Stimulated activated CD4-positive, alpha-beta T cell treated with anti-CD3 and anti-CD28 coated beads, TNF-alpha, amount 100 ng/mL, for 24 hours (primary cell): ENCODE data around the gene TNK2.

Experiments
- DNase-seq, 3 experiments: peaks; one replicate each; pipeline ENCODE4 v3.0.0-alpha.2; 2020; ENCODE audit warnings: low read depth in 3 of 3

Gene TNK2

DNA sequence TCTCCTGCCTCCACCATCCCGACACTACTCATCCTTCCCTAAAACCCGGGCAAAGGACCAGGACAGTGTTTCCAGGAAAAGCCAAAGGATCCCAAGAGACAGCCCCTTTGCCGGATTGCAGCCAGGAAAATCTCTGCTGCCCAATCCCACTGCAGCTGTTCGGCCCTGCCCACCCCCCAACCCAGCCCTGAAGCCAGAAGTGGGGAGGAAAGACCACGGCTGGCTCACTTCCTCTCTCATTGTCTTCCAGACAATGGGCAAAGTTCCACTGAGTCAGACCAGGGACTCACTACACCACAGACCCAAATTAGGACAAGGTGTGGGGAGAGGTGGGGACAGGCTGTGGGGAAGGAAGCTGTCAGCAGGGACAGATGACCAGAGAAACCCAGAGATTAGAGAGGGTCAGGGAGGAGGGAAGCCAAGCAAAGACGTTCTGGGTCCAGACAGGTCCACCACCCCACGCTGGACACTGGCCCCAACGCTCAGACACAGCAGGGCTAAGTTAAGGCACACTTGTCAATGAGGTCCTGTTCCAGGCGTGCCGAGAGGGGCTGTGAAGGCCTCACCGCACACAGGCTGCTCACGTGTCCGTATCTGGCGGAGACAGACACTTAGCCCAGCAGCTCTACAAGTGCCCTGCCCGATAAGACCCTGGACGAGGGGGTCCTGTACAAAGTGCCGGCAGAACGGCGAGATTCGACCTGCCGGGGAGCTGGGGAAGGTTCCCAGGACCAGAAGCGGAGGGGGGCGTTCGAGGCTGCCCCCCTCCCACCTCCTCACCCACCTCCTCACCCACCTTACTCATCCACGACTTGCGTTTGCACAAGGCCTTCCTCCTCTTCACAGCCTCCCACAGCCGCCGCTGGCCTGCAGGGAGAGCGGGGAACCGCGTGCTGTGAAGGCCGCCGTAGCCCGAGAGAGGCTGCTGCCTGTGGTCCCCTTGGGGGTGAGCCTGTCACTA is 21.9 kb downstream of the TNK2 start:
- no peak for DNase-seq

DNA sequence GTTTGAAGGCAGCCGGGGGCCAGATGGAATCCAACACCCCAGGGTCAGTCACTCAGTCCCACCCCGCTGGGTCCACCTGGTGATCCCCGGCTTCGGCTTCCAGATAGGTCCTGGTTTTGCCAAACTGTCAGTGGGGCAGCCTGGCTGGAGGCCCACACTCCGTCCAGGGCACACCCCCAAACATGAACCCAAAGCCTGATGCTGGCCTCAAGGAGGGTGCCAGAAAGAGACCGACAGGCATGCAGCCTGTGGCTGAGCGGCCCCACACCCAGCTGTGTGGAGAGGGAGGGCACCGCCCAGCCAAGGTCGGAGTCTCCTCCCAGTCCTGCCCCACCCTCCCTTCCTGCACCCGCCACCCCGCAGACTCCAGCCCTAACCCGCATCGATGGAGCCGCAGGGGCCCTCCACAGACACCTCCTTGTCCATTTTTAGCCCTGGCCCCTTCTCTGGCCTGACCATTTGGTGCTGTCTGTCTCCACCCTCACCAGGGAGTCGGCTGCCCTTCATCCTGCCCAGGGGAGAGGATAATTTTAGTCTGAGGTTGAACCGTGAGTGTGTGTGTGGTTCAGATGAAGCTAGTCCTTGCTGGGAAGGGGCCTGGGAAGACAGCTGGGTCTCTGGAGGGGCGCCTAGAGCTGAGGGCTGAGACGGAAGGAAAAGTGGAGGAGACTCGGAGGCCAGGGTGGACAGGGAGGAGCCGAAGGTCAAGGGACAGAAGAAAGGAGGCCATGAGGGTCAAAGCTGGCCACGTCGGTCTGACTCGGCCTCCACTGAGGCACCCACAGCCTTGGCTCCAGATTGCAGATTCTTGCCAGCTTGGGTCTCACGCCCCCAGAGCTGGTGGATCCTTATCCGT is 23.1 kb downstream of the TNK2 start:
- no peak for DNase-seq

DNA sequence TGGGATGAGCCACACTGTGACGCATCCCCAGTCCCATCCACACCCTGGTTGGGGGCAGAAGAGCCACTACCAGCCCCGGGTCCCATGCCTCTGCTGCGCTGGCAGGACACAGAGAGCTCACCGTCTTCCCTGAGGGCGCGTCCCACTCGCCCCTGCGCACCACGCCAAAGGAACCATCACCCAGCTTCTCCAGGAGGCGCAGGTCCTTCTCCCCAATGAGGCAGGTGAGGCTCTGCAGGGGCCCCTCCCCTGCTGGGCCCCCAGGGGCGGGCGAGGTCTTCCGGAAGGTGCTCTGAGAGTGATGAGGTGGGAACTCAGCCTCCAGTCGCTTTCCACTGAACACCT is 23.7 kb downstream of the TNK2 start:
- no peak for DNase-seq

DNA sequence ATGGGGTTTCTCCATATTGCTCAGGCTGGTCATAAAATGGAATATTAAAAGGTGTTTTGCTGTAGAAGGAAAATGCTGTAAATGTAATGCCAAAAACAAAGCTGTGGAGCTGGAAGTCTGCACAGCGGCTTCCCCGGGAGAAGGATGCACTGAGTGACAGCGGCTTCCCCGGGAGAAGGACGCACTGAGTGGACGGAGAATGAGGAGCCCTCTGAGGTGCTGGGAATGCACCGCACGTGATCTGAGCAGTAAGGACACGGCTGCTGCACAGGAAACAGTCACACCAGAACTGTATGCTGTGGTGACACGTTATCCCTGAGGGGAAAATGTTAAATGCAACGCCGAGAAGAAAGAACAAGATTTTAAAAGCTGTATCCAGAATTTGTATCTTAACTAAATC is 24.6 kb downstream of the TNK2 start:
- DNase-seq: no peak

DNA sequence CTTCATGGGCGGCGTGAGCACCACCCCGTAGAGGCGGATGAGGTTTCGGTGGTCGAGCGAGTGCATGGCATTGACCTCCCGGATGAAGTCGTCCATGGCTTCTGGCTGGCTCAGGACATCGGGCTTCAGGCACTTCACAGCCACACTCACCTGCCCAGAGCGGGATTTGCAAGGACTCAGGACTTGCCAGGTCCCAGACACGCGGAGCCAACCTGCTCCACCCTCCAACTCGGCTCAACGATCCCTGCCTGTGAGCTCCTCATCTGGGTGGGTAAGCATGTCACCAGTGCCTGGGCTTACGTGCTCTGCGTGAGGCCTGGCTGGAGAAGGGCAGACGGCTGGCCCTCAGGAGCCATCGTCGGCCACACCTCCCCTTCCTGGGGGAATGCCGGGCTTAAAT is 25.2 kb downstream of the TNK2 start:
- no peak for DNase-seq

DNA sequence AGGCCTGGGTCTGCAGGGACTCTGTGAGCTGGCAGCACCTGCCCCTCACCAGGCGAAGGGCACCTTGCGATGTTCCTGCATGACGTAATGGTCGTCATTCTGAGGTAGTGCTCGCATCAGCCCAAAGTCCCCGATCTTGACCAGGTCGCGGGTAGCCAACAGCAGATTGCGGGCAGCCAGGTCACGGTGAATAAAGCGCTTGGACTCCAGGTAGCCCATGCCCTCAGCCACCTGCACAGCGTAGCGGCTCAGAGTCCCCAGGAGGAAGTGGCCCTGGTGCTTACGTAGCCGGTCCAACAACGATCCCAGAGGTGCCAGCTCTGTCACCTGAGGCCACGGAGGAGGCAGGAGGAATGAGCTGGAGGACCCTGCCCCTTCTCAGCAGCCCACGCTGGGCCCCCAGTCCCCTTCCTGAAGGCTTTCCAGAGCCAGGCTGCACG is 26.3 kb downstream of the TNK2 start:
- no peak for DNase-seq

DNA sequence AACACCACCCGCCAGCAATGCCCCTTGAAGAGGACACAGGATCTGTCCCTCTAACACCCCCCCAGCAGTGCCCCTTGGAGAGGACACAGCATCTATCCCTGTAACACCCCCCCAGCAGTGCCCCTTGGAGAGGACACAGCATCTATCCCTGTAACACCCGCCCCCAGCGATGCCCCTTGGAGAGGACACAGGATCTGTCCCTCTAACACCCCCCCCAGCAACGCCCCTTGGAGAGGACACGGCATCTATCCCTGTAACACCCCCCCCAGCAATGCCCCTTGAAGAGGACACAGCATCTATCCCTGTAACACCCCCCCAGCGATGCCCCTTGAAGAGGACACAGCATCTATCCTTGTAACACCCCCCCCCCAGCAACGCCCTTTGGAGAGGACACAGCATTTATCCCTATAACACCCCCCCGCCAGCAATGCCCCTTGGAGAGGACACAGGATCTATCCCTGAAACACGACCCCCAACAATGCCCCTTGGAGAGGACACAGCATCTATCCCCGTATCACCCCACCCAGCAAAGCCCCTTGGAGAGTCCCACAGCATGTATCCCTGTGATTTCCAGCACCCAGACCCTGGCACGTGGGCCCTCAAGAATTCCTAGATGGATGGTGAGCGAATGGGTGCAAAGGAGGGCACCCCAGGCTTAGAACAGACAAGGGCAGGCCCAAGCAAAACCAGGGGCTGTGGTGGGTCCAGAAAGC is 26.9 kb downstream of the TNK2 start:
- DNase-seq: no peak

DNA sequence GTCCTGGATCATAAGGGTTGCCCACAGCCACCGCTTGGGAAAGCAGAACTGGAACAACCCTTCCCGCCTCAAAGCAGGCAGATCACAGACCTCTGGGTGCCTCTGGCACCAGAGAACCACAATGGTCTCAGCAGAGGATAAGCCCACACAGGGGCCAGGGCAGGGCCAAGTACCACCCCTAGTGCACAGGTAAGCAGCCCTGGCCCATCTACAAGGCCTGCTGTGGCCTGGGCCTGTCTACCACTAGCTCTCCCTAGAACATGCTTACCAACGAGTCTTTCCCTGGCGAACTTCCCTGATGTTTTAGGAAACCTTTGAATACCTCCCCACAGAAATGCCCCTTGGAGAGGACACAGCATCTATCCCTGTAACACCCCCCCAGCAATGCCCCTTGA is 28.3 kb downstream of the TNK2 start:
- no peak for DNase-seq

DNA sequence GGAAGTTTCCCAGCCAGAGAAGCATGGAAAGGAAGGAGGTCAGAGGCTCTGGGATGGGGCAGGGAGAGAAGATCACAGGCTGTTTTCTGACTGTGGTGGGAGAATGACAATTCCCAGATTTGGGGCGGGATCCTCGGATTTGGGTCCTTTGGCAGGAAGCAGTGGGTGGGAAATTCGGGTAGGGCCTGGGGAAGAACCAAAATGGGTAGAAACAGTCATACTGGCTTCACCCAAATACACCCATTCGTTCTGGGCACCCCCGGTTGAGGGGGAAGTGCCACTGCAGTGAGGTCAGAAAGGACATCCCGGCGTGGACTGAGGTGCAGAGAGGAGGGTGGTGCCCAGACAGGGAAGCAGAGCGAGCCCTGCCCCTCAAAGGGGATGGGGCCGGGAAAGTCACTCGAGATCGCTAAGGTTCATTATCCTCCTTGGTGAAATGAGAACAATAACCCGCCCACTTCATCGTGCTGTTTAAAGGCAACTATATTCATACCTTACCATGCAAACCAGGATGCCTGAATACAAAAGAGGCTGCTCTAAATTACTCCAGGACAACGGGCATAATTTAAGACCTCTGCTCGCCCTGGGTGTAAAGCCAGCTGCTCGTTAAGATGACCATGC is 28.8 kb downstream of the TNK2 start:
- DNase-seq: no peak

DNA sequence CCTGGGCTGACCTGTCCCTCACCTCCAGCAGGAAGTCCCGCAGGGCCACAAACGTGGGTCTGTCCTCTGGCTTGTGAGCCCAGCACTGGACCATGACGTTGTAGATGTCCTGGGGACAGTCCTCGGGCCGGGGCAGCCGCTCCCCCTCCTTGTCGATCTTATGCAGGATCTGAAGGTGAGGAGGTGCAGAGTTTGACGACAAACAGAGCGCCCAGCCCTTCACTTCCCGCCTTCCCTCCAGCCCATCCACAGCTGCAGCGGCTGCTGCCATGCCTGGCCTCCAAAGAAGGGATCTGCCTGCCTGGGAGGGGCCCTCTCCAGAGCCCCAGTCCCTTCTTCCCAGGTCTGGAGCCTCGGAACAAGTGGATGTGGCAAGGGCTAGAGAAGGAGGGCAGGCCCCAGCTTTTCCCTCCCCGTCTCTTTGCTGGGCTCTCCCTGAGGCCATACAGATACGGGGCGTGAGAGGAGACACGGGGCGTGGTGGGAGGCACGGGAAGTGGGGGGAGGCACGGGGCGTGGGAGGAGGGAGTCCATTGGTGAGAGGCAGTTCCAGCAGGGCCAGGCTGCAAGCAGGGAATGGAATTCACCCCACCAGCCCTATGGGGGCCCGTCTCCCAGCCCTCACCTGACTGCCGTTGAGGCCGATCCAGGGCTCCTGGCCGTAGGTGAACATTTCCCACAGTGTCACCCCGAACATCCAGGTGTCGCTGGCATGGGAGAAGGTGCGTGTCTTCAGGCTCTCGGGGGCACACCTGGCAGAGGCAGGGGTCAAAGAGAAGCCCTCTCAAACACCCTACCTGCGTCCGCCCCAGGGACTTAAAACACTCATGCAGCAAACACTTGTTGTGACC is 29.7 kb downstream of the TNK2 start:
- DNase-seq: no peak

DNA sequence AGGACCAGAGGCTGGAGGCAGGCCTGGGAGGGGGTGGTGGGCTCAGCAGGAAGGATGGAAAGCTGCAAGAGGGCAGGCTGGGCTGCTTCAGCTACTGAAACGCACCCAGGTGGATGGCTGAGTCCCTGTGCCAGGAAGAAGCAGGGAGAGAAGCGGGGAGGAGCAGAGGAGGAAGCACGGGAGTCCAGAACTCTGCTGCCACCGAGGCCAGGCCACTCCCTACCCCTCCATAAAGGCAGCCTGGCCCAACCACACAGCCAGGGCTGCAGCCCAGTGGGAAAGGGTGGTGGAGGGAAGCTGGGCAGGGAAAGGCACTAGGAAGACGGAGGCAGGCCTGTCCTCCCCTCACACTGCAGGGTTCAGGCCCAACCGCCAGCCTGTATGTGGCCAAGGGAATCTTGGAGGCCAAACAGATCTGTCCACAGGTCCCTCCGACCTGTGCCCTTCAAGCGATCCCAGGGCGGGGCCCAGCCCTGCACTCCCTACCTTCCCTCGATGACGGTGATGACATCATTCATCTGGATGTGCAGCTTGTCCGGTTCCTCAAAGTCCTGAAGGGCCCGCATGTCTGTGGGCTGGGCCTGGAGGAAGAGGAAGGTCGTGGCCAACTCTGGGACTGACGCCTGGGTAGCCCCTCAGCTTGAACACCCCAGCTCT is 30.5 kb downstream of the TNK2 start:
- no peak for DNase-seq

DNA sequence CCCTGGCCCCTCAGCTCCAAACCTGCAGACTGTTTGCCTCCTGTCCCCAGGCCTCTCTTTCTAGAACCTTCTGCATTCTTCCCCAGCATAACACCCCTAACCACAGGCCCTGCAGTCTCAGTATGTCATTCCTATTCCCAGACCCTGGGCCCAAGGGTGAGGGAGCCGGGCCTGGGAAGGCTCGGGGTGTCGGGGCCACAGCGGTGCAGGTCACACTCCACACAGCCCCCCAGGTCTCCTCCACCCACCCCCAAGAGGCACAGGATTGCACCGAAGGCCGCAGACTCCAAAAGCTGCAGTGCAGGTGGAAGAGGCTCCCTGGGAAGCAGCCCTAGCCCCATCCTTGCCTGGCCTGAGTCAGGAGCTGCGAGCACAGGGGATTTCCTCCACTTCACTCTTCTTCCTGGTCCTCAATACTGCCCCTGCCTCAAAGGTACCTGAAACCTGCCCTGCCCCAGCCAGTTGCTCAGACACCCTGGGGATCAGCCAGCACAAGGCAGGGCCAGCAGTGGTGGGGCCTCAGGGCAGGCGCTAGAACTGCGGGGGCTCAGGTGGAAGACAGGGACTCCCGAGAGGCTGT is 31.1 kb downstream of the TNK2 start:
- DNase-seq: no peak

DNA sequence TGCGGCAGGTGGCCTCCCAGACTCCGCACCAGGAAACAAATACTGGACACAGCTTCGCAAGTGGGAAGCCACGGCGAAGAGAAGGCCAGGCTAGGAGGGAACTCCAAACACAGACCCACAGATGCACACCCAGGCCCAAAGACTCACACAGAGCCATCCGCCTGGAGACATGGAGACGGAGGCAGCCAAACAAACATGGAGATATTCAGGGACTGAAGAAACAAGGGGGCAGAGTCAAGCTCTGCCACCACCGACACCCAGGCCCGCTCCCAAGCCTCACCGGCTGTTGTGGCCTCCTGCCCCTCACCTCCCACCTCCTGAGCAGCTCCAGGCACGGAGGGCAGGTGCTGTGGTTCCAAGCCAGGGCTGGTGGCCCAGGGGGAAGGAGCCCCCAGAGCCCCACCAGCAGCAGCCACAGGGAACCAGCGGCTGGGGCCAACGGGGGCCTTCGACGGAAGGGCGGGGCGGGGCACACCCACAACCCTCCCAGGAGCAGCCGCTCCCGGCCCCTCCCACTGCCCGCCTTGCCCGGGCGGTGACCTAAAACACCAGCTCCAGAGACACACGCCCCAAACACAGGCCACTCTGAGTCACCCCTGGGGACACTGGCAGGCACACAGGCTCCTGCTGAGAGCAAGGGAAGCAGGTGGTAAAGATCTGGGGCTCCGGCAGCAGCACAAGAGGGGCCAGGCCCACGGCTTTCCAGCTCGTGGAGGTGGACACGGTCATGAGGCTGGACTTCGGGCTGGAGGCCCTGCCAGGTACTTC is 31.9 kb downstream of the TNK2 start:
- no peak for DNase-seq

DNA sequence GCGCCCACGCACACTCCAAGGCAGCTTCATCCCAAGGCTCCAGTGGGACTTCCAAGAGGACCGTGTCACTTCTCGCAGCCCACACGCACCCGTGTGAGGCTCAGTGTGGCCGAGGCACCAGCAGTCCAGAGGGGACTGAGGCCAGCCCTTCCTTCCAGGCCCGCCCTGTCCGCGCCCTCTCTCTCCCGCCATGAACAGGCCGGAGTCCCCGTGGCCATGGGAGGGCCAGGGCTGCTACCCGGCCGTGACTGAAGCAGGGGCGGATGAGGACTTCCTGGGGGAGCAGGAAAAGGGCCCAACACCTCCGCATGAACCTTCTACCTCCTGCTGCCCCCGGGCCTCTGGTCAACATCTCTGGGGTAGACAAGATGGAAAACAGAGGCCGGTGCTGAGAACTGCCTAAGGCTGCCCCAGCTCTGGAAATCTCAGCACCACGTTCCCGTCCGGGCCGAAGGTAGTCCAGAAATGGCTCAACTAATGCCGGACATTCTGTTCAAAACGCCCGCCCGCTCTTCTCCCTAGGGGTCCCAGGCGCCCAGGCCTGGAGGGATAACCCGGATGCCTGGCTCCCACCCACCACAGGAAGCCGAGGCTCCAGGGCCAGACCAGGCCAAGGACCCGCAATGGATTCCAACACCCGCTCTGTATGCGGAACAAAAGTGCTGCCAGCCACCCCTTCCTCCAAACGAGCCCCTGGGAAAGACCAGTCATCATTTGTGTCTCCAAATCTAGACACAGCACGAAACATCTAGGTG is 32.7 kb downstream of the TNK2 start:
- no peak for DNase-seq

DNA sequence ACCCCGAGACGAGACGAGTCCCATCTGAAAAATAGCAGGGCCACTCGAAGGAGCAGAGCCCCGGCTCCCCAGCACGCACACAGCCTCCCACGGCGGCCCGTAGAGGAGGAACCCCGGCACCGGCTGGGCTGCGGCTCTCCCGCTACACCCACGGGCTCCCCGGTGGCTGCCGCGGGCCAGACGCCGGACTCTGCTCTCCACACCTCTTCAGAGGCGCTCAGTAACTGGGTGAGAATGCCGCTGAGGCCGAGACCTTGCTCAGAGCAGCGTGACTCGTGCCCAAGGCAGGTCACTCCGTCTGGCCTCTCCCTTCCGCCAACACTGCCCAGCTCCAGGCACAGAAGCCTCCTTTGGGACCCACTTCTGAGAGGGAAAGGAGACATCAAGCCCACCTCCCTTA is 34.4 kb downstream of the TNK2 start:
- no peak for DNase-seq

DNA sequence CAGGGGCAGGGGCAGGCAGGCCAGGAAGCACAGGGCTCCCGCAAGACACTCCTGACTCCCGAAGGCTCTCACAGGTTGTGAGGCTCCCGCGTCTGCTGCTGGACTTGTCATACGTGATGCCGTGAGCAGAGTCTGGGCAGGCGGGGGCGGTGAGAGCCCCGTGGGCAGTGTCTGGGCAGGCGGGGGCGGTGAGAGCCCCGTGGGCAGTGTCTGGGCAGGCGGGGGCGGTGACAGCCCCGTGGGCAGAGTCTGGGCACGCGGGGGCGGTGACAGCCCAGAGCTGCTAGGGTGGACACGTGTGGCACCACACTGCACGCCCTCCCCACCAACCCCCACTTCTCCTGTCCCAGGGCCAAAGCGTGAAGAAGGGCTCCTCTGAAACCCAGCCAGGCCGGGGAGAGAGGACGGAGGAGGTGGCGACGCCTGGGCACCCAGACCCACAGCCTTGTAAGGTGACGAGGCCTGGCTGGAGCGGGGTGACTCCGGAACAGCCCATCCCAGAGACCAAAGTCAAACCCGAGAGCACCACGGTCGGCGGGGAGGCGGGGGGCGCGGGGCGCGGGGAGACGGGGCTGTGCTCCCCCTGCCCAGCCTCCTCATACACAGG is 35.0 kb downstream of the TNK2 start:
- no peak for DNase-seq

DNA sequence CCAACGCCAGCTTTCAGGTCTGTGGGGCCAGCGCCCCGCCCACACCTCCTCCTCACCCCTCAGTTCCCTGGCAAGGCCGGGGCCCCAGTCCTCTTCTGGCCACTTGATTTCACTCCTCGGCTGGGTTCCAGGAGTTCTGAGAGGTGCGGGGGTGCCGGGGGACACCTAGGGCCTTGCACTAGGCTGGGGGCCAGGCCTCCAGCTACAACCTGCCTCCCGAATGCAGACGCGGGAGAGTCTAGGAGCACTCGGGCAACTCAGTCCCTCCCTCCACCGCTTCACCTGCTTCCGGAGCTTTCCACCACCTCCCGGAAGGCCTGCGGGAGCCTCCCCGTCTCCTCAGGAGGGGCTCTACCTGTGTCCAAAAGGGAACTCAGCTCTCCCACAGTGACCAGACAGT is 35.6 kb downstream of the TNK2 start:
- DNase-seq: no peak

DNA sequence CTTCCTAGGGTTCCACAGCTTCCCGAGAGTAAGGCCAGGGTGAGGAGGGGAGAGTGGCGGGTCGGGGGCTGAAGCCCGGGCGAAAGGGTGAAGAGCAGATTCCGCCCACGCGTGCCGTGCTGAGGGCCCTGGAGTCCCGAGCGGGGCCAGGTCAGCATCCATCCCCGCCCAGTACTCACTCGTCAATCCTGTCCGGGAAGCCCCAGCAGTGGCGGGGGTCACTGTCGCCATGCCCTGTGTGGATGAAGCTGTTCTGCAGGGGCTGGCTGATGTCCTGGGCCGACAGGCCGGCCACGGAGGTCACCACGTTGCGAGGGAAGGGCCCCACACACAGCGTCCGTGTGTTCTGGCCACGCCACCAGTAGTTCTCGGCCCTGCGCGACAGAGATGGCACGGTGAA is 36.3 kb downstream of the TNK2 start:
- DNase-seq: no peak
